Central memory CD4-positive, alpha-beta T cell (primary cell): ENCODE measurements around the gene RHOBTB3.
"Not testable (repeated sequence)": the region's sequence is repeated elsewhere in the genome, so short reads cannot be mapped to it uniquely, and the experiment has no call there.

Source experiments
- DNase-seq: peaks from one replicate; pipeline ENCODE4 v3.0.0; 2022
- total RNA-seq, 3 experiments: gene quantifications; one replicate each; lab custom pipeline; 2026; lab: John Stamatoyannopoulos, UW

The RHOBTB3 gene, protein sequence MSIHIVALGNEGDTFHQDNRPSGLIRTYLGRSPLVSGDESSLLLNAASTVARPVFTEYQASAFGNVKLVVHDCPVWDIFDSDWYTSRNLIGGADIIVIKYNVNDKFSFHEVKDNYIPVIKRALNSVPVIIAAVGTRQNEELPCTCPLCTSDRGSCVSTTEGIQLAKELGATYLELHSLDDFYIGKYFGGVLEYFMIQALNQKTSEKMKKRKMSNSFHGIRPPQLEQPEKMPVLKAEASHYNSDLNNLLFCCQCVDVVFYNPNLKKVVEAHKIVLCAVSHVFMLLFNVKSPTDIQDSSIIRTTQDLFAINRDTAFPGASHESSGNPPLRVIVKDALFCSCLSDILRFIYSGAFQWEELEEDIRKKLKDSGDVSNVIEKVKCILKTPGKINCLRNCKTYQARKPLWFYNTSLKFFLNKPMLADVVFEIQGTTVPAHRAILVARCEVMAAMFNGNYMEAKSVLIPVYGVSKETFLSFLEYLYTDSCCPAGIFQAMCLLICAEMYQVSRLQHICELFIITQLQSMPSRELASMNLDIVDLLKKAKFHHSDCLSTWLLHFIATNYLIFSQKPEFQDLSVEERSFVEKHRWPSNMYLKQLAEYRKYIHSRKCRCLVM
- total RNA-seq: 0.98 to 3.6 (median 2.9) reads per million in 3 experiments

DNA sequence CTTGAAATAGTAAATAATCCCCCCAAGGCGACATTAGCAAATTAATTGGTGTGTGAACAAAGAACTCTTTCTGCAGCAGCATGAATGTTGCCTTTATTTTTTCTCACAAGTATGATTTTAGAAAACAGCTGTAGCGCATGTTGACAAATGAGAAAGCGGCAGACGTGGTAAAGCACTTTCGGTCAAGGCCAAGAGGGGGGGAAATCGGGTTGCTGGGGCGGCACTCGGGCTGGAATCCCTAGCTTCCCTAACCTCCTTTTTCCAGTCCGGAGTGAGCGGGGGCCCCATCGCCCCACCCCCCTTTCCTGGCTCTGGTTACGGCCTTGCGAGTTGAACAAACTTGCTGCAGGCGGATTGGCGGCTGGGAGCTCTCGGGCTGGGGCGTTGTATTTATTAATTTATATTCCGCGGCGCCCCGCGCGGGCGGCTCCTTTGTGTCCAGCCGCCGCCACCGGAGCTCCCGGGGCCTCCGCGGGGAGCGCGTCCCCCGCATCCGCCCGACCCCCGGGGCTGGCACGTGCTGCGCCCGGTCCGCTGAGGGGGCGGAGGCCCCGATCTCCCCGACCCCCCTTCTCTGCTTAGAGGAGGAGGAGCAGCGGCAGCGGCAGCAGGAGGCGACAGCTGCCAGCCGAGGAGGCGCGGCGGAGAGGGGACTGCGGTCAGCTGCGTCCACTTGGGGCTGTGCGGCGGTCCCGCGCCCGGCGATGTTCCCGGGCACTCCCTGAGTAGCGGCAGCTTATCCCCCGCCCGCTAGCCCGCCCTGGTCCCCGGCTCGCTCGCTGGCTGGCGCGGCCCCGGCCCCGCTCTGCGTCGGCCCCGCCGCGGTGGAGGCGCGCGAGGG, at the start of gene RHOBTB3:
Gene RHOBTB3, plus strand, starts transcription at position 607 of the 841 bp plus-strand sequence. CDS start 347 bp downstream, outside the sequence.
- peak; percentile 14 for DNase-seq

DNA sequence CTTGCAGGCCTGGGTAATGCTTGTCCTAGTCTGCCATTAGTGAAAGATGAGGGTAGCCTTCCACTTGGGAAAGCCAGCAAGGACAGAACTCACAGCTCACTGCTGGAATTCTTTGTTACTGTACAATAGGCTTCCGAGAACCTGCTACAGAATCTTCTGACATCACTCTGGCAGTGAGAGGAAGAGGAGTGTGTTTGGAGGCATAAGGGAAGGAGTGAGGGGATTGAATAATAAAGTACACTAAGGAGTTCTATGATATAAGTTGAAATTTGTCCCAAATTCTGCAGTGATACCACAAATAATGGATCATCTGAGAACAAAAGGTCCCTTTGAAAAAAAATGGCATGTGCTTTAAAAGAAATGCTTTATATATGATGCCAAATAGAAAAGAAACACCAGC, 48.2 kb upstream of the RHOBTB3 start, which contains the start of gene SPATA9:
Gene SPATA9, minus strand, starts transcription at position 101 of the 400 bp plus-strand sequence. CDS start 137 bp downstream, outside the sequence.
- DNase-seq: no peak

DNA sequence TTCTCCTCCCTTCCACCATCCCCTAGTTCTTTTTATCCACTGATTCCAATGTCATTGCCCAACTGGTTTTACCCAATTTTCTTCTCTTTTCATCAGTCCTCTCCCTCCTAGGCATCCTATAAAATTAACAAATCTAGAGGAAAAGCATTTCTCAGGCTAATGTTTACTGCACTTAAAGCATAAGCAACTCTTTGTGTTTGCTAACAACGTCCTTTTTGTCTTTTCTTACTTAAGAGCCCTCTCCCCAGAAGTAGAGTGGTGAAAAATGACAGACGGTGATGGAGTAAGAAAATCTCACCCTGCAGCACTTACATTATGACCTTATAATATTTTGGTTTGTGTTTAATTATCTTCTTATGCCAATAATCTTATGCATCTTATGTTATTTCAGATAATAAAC, 46.8 kb upstream of the RHOBTB3 start:
- no peak for DNase-seq

DNA sequence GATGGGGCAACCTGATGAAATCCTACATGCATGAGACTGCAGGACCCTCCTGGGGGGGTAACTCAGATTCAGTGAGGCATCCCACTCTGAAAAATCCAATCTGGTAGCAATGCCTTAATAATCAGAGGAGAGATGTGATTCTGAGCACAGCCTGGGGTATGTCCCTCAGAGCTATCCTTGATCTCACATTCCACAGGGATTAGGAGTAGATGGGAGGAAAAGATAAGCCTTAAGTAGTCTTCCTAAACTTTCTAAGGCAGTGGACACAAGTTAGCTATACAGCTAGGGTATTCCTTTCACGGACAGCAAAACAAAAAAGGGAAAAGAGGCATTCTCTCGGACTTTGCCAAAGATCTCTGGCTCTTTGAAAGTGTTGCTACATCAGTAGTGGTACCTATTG, 44.5 kb upstream of the RHOBTB3 start:
- DNase-seq: no peak

DNA sequence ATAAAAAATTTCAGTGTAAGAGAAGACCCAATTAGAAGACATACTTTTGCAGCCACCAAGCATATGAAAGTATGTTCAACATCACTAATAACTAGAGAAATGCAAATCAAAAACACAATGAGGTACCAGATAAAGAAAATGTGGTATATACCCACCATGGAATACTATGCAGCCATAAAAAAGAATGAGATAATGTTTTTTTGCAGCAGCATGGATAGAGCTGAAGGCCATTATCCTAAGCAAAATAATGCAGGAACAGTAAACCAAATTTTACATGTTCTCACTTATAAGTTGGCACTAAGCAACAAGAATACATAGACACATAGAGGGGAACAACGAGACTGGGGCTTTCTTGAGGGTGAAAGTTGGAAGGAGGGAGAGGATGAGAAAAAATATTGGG, 41.5 kb upstream of the RHOBTB3 start:
- no peak for DNase-seq

DNA sequence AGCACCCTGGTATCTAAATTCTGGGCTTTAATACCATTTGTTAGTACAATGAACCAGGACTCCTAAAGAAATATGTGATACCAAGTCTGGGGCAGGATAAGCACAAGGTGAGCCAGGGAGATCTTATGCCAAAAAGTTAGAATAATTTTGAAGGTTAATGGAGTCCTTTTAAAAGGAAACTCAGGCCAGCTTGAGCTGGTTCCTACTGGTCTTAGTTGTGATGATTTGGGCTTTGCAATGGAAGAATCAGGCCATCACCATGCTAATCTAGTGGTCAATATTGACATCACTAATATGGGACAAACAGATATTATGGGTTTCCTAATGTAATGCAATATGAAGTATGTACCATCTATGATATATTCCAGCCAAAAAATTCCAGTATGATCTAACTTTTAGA, 40.8 kb upstream of the RHOBTB3 start:
- DNase-seq: no peak

DNA sequence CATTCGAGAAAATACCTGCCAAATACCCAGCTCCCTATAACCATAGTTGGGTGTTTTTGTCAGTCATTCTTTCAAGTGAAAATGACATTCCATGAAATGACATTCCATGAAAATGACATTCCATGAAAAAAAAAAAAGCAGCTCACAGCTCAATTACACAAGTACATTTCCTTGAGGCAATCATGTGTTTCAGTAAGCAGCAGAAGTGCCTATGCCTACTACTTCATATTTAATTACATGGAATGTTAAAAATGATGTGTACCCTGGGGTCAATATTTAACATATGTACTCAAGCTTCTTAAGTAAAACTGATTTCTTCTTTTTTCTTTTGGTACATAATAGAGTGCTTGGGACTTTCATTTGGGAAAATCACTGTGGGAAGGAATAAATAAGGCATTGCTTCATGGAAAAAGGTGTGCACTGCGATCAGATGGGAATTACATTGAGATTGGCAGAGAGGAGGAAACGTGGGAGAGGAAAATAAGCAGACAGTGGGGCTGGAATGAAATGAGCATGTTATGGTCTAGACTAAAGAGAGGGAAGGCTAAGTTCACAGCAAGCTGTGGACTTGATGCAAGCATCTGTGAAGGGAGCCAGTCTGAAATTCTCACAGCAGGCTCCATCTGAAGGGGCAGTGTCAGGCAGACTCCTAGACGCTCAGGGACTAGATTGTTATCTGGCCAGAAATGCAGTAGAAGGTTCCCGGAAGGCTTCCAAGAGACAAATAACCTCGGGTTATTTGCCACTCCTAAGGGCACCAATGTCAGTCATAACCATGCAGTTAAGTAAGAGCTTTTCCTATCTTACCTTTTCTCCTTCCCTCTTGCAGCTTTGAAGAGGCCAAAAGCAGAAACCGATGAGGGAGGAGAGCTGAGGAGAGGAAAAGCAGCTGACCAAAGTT, 33.1 kb upstream of the RHOBTB3 start:
- no peak for DNase-seq

DNA sequence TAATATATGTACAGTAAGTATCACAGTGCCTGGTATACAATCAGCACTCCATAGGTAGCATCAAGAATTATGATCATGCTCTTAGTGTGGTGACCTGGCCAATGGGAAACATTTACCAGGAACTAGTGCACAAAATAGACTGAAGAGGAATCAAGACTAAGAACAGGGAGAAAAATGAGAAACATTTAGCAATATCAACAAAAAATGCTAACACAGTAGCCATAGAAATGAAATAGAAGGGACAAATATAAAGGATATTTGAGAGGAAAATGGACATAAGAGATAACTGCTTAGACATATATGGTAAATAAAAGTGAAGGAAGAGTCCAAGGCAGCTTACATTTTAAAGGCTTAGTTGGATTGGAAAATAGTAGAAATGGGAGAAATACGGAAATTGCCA, 31.8 kb upstream of the RHOBTB3 start:
- no peak for DNase-seq

DNA sequence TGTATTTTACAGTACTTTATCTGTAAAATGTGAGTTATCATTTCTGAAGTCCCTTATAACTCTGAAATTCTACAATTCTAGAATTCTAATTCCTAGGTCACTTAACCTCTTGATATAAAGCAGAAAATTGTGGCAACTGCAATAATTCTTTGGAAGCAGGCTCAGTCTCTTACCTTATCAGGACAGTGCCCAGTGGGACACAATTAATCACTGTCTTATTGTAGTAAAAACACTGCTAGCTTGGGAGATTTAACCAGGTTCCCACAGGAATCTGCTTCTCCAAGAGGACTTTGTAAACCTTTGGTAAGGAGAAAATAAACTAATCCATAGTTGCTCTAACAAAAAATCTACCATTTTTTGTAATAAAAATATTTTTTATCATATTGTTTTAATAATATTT, 30.1 kb upstream of the RHOBTB3 start:
- no peak for DNase-seq

DNA sequence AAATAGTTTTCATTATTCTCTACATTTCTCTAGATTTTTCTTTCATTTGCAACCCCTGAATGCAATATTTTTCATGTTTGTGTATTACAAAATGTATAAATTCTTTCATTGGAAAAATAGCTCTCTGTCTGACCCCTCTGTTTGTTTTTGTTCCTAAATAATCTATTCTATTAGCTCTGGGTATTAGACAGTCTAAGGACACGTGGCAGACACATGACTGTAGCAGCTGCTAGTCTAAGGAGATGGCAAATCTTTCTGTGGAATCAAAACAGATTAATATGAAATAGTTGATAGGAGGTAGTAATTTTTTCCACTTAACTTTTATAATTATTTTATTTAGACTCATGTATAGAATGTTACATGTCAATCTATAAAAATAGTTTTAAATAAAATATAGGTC, 27.0 kb upstream of the RHOBTB3 start:
- DNase-seq: no peak

DNA sequence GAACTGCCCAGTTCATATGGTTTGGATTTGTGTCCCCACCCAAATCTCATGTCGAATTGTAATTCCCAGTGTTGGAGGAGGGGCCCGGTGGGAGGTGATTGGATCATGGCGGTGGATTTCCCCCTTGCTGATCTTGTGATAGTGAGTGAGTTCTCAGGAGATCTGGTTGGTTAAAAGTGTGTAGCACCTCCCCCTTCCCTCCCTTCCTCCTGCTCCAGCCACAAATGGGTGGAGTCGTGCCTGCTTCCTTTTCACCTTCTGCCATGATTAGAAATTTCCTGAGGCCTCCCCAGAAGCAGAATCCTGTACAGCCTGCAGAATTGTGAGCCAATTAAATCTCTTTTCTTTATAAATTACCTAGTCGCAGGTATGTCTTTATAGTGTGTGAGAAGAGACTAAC, 24.9 kb upstream of the RHOBTB3 start:
- DNase-seq: not testable (repeated sequence)

DNA sequence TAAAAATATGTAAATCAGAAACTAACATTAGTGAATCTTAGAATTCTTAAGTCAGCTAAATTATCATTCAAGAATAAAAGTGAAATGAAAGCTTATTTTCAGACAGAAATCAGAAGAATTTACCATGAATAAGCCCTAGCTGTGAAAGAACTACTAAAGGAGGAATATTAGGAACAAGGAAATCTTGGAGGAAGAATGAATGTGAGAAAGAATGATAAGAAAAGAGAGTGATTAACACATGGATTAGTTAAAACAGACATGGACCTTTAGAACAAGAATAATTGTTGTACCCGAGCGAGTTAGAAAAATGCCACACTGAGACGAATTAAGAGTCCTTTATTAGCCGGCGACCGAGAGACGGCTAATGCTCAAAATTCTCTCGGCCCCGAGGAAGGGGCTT, 24.1 kb upstream of the RHOBTB3 start:
- DNase-seq: no peak

DNA sequence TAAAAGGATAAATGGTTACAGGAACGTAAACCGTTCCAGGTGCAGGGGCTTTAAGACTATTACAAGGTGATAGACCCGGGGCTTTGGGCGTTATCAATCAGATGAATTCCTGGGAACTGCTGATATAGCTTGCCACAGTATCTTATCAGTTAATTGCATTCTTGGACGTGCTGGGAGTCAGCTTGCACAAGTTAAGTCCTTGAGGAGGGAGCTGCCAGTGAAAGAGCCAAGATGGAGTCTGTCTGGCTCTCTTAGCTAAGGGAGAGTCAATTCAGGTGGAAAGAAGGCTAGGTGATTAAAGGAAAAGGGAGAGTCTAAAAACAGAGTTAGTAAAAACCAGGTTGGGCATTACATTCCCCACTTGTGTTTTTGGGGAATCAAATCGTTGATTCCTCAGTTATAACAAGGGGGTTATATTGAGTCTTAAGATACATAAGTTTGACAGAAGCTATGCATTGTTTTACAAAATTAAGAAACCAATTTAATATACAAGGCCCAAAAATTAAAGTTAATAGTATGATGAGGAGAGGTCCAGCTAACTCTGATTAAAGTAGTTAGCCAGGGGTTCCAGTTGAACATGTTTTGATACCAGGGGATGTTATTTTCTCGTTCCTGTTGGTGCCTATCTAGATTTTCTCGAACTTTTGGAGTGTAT, 23.5 kb upstream of the RHOBTB3 start:
- not testable (repeated sequence) for DNase-seq

DNA sequence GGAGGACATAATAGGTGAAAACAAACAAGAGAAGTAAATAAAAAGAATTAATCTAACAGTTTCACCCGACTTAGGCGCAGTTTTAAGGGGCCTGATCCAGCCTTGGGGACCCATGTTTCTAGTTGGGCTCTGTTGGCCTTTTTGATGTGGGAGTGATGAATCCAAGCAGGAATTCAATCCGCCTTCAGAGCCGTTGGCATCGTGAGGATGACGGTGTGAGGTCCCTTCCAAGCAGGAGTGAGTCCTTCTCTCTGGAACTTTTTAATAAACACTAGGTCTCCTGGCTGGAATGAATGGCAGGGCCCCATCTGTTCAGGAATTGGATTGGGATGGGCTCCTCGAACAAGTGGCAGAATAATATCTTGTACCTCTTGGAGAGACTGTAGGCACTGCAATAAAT, 22.3 kb upstream of the RHOBTB3 start:
- DNase-seq: no peak

DNA sequence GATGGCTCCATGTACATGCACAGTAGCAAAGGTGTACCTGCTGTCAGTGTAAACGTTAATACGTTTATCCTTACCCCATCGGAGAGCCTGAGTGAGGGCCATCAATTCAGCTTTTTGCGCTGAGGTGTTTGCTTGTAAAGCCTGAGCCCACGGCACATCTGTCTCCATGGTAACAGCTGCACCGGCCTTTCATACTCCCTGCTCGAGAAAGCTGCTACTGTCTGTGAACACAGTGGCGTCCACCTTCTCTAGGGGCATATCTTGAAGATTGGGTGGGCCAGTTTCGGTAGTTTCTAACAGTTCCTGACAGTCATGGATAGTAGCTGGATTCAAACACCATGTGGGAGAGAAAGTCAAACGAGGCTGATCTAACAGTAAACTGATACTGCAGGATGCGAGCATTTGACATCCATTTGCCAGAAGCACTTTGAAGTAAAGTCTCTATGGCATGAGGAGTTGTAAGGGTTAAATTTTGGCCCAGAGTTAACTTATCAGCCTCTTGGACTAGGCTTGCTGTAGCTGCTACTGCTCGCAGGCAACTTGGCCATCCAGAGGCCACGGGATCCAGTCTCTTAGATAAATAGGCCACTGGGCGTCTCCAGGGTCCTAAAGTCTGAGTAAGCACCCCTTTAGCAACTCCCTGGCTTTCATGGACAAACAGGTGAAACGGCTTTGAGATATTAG, 21.0 kb upstream of the RHOBTB3 start:
- no peak for DNase-seq

DNA sequence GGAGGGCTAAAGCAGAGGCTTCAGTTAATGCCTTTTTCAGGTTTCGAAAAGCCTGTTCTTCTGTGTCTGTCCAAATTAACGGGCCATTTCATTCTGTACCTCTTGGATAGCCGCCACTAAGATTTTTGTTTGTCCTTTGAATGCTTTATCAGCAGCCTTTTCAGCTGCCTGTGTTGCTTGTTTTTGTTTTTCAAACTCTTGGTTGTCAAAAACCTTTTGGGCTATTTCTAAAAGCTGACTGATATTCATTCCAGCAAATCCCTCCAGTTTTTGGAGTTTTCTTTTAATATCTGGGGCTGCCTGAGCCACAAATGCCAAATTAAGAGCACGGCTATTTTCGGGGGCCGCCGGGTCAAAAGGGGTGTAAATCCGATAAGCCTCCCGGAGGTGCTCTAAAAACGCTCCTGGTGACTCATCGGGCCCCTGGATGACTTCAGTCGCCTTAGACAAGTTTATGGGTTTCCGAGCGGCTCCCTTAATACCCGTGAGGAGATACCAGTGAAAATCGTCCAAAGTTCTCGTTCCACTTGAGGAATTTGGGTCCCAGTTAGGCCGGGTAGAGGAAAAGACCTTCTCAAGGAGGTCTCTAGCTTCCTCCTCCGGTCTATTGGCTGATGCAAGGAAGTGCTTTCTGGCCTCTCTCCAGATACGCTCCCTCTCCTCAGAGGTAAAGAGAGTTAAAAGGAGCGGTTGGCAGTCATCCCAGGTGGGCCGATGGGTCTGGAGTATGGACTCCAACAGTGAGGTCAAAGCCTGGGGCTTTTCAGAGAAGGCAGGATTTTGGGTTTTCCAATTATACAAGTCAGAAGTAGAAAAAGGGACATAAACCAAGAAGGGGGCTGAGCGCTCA, 20.3 kb upstream of the RHOBTB3 start:
- not testable (repeated sequence) for DNase-seq

DNA sequence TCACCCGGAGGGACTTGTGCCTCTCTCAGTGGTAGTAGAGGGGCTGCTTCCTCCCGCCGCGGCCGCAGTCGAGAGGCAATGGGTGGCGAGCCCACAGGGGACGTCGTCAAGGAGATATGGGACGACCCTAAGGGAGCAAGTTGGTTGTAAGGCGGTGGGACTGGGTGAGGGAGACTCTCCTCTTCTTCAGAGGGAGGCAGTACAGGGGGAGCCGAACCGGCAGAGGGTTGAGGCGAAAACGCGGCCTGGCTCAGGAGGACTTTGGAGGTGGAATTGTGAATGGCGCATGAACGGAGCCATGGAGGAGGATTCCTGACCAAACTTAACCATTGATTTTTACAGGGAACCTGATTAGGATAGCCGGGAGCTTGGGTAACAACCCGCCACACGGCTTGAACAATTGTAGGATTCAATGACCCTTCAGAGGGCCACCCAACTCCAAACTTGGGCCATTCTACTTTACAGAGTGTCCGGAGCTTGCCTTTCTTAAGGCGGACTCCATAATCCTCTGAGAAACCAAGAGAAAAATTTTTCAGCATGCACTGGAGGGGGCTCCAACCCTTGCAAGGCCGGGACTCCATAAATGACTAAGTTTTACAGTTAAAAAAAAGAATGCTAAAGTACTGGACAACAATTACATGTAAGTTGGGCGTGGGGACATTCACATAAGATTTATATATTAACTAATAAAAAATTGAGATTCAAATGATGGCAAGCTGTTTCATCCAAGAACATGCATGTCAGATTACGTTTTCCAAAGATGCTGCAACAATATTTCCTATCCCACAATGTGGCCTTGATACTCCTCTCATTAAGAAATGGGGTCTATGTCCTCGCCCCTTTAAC, 19.4 kb upstream of the RHOBTB3 start:
- DNase-seq: no peak

DNA sequence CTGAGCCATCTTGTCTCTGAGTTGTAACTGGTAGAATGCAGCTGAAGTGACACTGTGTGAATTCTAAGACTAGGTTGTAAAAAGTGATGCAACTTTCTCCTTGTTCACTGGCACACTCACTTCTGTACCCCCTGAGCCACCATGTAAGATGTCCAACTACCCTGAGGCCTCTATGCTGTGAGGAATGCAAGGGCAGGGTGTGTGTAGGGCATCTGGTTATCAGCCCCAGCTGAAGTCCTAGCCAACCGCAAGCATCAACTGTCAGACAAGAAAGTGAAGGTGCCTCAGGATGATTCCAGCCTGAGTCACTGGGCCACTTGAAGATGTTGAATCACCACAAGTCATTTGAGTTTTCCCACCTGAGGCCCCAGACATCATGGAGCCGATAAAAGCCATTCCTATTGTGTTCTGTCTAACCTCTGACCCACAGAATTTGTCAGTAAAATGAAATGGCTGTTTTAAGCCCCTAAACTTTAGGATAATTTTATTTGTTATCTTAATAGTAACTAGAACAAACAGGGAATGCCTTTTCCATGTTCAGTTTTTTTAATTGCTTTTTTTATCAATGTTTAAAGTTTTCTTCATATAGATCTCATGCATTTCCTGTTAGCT, 18.7 kb upstream of the RHOBTB3 start:
- DNase-seq: no peak

DNA sequence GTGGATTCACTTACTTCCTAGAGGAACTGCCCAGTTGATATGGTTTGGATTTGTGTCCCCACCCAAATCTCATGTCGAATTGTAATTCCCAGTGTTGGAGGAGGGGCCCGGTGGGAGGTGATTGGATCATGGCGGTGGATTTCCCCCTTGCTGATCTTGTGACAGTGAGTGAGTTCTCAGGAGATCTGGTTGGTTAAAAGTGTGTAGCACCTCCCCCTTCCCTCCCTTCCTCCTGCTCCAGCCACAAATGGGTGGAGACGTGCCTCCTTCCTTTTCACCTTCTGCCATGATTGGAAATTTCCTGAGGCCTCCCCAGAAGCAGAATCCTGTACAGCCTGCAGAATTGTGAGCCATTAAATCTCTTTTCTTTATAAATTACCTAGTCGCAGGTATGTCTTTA, 17.9 kb upstream of the RHOBTB3 start:
- not testable (repeated sequence) for DNase-seq
